Activated gamma-delta T cell treated with Interleukin-2 at 50 U/mL for 16 hours (primary cell): ENCODE measurements around the gene GOLGA6D.
"Not testable (repeated sequence)": the region's sequence is repeated elsewhere in the genome, so short reads cannot be mapped to it uniquely, and the experiment has no call there.

ENCODE experiments used
- DNase-seq: peaks from one replicate; pipeline ENCODE4 v3.0.0-alpha.2; 2020

Gene GOLGA6D

DNA sequence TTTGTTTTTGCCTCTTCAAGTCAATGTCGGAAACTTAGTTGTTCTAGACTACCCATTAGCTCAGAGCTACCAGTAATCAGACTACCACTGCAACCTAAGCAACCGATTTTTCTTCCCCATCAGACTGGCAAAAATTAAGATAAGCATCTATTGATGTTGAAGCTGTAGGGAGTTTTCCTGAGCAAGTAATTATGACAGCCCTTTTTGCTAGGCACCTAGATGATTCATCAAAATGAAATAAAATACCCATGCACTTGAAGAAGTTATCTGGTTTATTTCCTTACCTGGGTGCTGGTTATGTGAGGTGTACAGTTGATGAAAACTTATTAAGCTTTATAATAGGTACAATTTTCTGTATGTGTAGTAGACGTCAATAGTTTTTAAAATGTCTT lies 52.7 kb downstream of the GOLGA6D start:
- no peak for DNase-seq

GRCh38 chr15:75335705-75336355 lies 53.2 kb downstream of the GOLGA6D start, which contains the start of gene COMMD4:
TSS of gene COMMD4 (plus strand) at chr15:75336063. CDS start at chr15:75336090, 27 bp downstream.
- DNase-seq = peak; percentile 59

GRCh38 chr15:75338661-75339240 lies 56.1 kb downstream of the GOLGA6D start:
- no peak for DNase-seq

DNA sequence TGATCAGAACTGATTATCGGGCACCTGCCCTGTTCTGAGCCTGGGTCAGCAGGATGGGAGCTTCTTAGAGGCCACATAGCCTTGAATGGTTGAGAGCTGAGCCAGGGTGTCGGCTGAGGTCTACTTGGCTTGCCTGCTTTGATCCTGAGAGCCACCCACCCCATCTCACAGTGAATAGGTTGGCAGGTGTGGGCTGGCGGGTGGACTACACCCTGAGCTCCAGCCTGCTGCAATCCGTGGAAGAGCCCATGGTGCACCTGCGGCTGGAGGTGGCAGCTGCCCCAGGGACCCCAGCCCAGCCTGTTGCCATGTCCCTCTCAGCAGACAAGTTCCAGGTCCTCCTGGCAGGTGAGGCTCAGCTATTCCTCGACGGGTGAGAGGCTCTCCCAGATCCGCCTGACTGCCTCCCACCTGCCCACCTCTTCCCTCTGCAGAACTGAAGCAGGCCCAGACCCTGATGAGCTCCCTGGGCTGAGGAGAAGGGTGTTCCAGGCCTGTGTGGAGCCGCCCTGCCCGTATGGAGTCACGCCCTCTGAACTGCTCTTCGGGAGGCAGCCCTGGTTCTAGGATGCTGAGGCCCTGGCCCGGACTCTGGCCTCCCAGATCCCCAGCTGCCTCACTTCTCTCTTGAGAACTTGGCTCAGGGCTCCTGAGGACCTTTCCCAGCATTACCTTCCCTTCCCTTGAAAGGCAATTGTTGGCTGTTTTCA lies 57.1 kb downstream of the GOLGA6D start:
- DNase-seq = no peak

DNA sequence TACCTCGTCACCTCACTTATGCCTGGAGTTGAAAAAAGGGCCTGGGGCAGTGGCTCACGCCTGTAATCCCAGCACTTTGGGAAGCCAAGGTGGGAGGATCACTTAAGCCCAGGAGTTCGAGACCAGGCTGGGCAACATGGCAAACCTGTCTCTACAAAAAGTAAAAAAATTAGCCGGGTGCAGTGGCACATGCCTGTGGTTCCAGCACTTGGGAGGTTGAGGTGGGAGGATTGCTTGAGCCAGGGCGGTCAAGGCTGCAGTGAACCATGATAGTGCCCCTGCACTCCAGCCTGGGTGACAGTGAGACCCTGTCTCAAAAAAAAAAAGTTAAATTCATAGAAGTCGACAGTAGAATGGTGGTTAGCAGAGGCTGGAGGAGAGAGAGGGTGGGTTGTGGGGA lies 59.6 kb downstream of the GOLGA6D start:
- DNase-seq = no peak

DNA sequence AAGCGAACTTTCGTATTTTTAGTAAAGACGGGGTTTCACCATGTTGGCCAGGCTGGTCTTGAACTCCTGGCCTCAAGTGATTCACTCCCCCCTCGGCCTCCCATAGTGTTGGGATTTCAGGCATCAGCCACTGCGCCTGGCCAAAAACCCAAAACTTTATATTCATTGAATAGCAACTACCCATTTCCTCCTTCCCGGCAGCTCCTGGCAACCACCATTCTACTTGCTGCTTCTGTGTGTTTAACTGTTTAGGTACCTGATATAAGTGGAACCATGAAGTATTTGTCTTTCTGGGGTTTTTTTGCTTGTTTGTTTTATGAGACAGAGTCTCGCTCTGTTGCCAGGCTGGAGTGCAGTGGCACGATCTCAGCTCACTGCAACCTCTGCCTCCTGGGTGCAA lies 61.3 kb downstream of the GOLGA6D start:
- not testable (repeated sequence) for DNase-seq
